ENCODE results near the gene NF1.

The NF1 gene

GRCh38 chr17:31266042-31266441, 171.3 kb downstream of the NF1 start:
- TF ChIP-seq POLR2AphosphoS5 (IDR thresholded peaks at IDR 0.05; ENCODE audit: borderline replicate concordance, low read depth, low read length): no peak
- TF ChIP-seq FOXP2 (optimal IDR thresholded peaks at IDR 0.05; ENCODE audit: control extremely low read depth, extremely low read length, insufficient read depth): no peak
- no peak overlapping the region for H3K4me3 ChIP-seq
- DNase-seq (ENCODE audit: low read depth, low spot score): no peak
- H3K36me3 ChIP-seq (ENCODE audit: insufficient read depth, low read length): peaks cover 59% of the 10 kb centered on the region
- H3K27ac ChIP-seq: no peak overlapping the region
- H3K9ac ChIP-seq (ENCODE audit: insufficient read length): no peak overlapping the region
- no peaks in the 10 kb centered on the region for H3K9me3 ChIP-seq (ENCODE audit: low read depth, low read length)

- Histone ChIP-seq H3K9ac (ENCODE audit: insufficient read length) (no peak overlapping the region), H3K36me3 (ENCODE audit: insufficient read depth, low read length) (peaks cover 62% of the 10 kb centered on the region)
- DNase-seq (ENCODE audit: low read depth, low spot score): no peak
These were observed 174.3 kb downstream of the NF1 start for GRCh38 chr17:31269036-31269577.

GRCh38 chr17:31269578-31269983, 174.8 kb downstream of the NF1 start:
- Histone ChIP-seq H3K36me3 (ENCODE audit: insufficient read depth, low read length) (peaks cover 64% of the 10 kb centered on the region), H3K9ac (ENCODE audit: insufficient read length) (no peak overlapping the region), H3K27ac (peak overlapping the region; percentile 71), H3K4me3 (no peak overlapping the region), H3K9me3 (ENCODE audit: low read depth, low read length) (no peaks in the 10 kb centered on the region)
- DNase-seq (ENCODE audit: low read depth, low spot score): no peak
- TF ChIP-seq POLR2AphosphoS5 (IDR thresholded peaks at IDR 0.05; ENCODE audit: borderline replicate concordance, low read depth, low read length) (no peak), FOXP2 (optimal IDR thresholded peaks at IDR 0.05; ENCODE audit: control extremely low read depth, extremely low read length, insufficient read depth) (no peak), EZH2 (IDR thresholded peaks at IDR 0.05) (no peak)

More at GRCh38 chr17:31269036-31269577, 174.3 kb downstream of the NF1 start:
- no peaks in the 10 kb centered on the region for H3K9me3 ChIP-seq (ENCODE audit: low read depth, low read length)
- TF ChIP-seq FOXP2 (optimal IDR thresholded peaks at IDR 0.05; ENCODE audit: control extremely low read depth, extremely low read length, insufficient read depth) (no peak), POLR2AphosphoS5 (IDR thresholded peaks at IDR 0.05; ENCODE audit: borderline replicate concordance, low read depth, low read length) (no peak), EZH2 (IDR thresholded peaks at IDR 0.05) (no peak)
- peak overlapping the region; percentile 71 for H3K27ac ChIP-seq
- H3K4me3 ChIP-seq: no peak overlapping the region

DNA sequence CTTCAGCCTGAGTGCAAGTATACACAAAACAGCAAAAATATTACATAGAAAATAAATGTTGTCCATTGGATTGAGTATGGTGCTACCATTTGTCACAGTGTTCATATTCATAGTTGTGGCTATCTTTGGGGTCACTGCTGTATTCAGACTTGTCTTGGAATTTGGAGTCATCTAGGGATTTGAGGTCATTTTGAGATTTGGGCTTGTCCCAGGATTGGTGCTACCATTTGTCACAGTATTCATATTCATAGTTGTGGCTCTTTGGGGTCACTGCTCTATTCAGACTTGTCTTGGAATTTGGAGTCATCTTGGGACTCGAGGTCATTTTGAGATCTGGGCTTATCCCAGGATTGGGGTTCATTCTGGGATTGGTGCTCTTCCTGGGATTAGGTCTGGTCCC, 177.5 kb downstream of the NF1 start:
- Histone ChIP-seq H3K9ac (ENCODE audit: insufficient read length) (no peak overlapping the region), H3K27ac (no peak overlapping the region), H3K9me3 (ENCODE audit: low read depth, low read length) (no peaks in the 10 kb centered on the region), H3K4me3 (no peak overlapping the region), H3K36me3 (ENCODE audit: insufficient read depth, low read length) (peaks cover 56% of the 10 kb centered on the region)
- no peak for TF ChIP-seq EZH2 (IDR thresholded peaks at IDR 0.05)
- no peak for TF ChIP-seq POLR2AphosphoS5 (IDR thresholded peaks at IDR 0.05; ENCODE audit: borderline replicate concordance, low read depth, low read length)
- no peak for TF ChIP-seq FOXP2 (optimal IDR thresholded peaks at IDR 0.05; ENCODE audit: control extremely low read depth, extremely low read length, insufficient read depth)
- DNase-seq (ENCODE audit: low read depth, low spot score): no peak

DNA sequence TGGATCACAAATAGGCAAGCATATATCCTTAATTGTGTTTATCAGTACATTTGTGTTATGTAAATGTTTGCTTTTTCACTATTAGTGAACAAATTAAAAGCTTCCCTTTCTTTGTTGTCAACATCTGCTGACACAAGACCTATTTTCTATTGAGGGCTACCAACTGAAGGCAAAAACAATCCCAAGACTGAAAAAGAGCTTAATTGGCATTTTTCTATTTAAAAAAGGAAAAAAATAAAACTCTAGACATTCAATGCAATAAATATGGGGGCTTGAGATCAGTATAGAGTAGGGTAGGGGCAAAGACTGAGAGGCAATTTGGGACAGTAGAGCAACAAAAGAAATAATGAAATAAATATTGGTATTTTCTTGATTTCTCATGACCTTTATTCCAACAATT, 178.0 kb downstream of the NF1 start:
- H3K36me3 ChIP-seq (ENCODE audit: insufficient read depth, low read length): peaks cover 56% of the 10 kb centered on the region
- TF ChIP-seq POLR2AphosphoS5 (IDR thresholded peaks at IDR 0.05; ENCODE audit: borderline replicate concordance, low read depth, low read length): no peak
- TF ChIP-seq FOXP2 (optimal IDR thresholded peaks at IDR 0.05; ENCODE audit: control extremely low read depth, extremely low read length, insufficient read depth): no peak
- TF ChIP-seq EZH2 (IDR thresholded peaks at IDR 0.05): no peak
- no peak overlapping the region for H3K27ac ChIP-seq
- no peak overlapping the region for H3K4me3 ChIP-seq
- no peaks in the 10 kb centered on the region for H3K9me3 ChIP-seq (ENCODE audit: low read depth, low read length)
- H3K9ac ChIP-seq (ENCODE audit: insufficient read length): no peak overlapping the region
- no peak for DNase-seq (ENCODE audit: low read depth, low spot score)

DNA sequence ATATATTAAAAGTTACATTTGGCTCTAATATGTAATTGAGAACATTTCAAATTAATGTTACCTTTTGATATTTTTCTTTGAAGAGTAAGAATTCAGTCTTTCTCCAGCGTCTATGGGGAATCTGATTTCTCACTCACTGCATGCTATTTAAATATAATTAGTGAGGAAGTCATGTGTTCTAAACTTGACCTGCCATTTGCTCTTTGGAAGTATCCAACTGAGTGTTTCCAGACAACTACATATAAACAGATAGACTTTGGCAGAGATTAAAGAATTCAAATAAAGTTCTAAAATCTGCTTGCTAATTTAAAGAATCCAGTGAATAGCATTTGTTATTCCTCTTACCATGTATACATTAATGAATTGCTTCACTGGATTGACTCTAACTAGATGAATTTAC, 178.7 kb downstream of the NF1 start:
- TF ChIP-seq POLR2AphosphoS5 (IDR thresholded peaks at IDR 0.05; ENCODE audit: borderline replicate concordance, low read depth, low read length) (no peak), FOXP2 (optimal IDR thresholded peaks at IDR 0.05; ENCODE audit: control extremely low read depth, extremely low read length, insufficient read depth) (no peak), EZH2 (IDR thresholded peaks at IDR 0.05) (no peak)
- no peak for DNase-seq (ENCODE audit: low read depth, low spot score)
- Histone ChIP-seq H3K9me3 (ENCODE audit: low read depth, low read length) (no peaks in the 10 kb centered on the region), H3K4me3 (no peak overlapping the region), H3K36me3 (ENCODE audit: insufficient read depth, low read length) (peaks cover 52% of the 10 kb centered on the region), H3K9ac (ENCODE audit: insufficient read length) (no peak overlapping the region), H3K27ac (no peak overlapping the region)

DNA sequence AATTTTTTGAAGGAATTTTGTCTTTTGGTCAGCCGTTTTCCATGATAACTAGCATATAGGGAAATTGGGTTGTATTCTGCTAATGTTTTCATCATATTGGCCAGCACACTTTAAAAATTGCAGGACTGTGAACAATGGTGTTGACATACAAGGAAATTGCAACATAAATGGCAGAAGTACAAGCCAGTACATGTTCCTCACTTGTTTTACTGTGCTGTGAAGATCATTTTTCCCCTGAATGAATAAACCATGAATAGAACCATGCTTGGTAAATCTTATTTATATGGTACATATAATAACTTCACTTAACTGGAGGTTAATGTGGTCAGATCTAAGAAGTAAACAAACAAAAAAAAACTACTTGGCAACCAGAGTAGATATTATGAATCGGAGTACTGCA, 179.5 kb downstream of the NF1 start:
- no peak for TF ChIP-seq POLR2AphosphoS5 (IDR thresholded peaks at IDR 0.05; ENCODE audit: borderline replicate concordance, low read depth, low read length)
- no peak for TF ChIP-seq FOXP2 (optimal IDR thresholded peaks at IDR 0.05; ENCODE audit: control extremely low read depth, extremely low read length, insufficient read depth)
- TF ChIP-seq EZH2 (IDR thresholded peaks at IDR 0.05): no peak
- DNase-seq (ENCODE audit: low read depth, low spot score): no peak
- H3K4me3 ChIP-seq: no peak overlapping the region
- H3K36me3 ChIP-seq (ENCODE audit: insufficient read depth, low read length): peaks cover 48% of the 10 kb centered on the region
- H3K9me3 ChIP-seq (ENCODE audit: low read depth, low read length): no peaks in the 10 kb centered on the region
- no peak overlapping the region for H3K9ac ChIP-seq (ENCODE audit: insufficient read length)
- no peak overlapping the region for H3K27ac ChIP-seq

DNA sequence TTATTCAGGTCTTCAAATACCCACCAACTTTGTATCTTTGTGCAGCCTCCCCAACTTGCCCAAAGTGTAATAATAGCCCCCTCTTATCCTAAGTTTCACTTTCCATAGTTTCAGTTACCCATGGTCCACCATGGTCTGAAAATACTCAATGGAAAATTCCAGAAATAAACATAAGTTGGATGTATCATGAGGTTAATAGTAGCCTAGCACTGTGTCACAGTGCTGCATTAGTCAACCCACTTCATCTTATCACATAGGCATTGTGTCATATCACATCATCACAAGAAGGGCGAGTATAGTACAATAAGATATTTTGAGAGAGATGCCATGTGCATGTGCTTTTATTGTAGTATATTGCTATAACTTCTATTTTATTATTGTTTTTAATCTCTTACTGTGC, 180.3 kb downstream of the NF1 start:
- H3K36me3 ChIP-seq (ENCODE audit: insufficient read depth, low read length): peaks cover 40% of the 10 kb centered on the region
- H3K4me3 ChIP-seq: no peak overlapping the region
- H3K9me3 ChIP-seq (ENCODE audit: low read depth, low read length): no peaks in the 10 kb centered on the region
- TF ChIP-seq FOXP2 (optimal IDR thresholded peaks at IDR 0.05; ENCODE audit: control extremely low read depth, extremely low read length, insufficient read depth): no peak
- TF ChIP-seq POLR2AphosphoS5 (IDR thresholded peaks at IDR 0.05; ENCODE audit: borderline replicate concordance, low read depth, low read length): no peak
- no peak for TF ChIP-seq EZH2 (IDR thresholded peaks at IDR 0.05)
- H3K27ac ChIP-seq: no peak overlapping the region
- DNase-seq (ENCODE audit: low read depth, low spot score): no peak
- no peak overlapping the region for H3K9ac ChIP-seq (ENCODE audit: insufficient read length)

GRCh38 chr17:31279401-31279800, 184.6 kb downstream of the NF1 start:
- TF ChIP-seq FOXP2 (optimal IDR thresholded peaks at IDR 0.05; ENCODE audit: control extremely low read depth, extremely low read length, insufficient read depth) (no peak), POLR2AphosphoS5 (IDR thresholded peaks at IDR 0.05; ENCODE audit: borderline replicate concordance, low read depth, low read length) (no peak), EZH2 (IDR thresholded peaks at IDR 0.05) (no peak)
- no peak overlapping the region for H3K27ac ChIP-seq
- H3K36me3 ChIP-seq (ENCODE audit: insufficient read depth, low read length): peaks cover 23% of the 10 kb centered on the region
- H3K9me3 ChIP-seq (ENCODE audit: low read depth, low read length): no peaks in the 10 kb centered on the region
- no peak for DNase-seq (ENCODE audit: low read depth, low spot score)
- no peak overlapping the region for H3K9ac ChIP-seq (ENCODE audit: insufficient read length)
- no peak overlapping the region for H3K4me3 ChIP-seq

Measured in SK-N-MC (cell line).